NCI-H1092 (cell line): ENCODE data around the gene ZNF414.
A peak's percentile ranks its signal among the peaks of the same experiment; 100 is the strongest.
"Not testable (repeated sequence)": the region's sequence is repeated elsewhere in the genome, so short reads cannot be mapped to it uniquely, and the experiment has no call there.

Experiments
- DNase-seq: peaks from one replicate; lab custom pipeline; 2025; lab: John Stamatoyannopoulos, UW

Gene ZNF414

GRCh38 chr19:8517551-8518442, 3.8 kb upstream of the ZNF414 start:
- DNase-seq: no peak

GRCh38 chr19:8515317-8515716, 1.4 kb upstream of the ZNF414 start:
- DNase-seq: no peak

- not testable (repeated sequence) for DNase-seq
Measured at GRCh38 chr19:8514505-8515009, 590 bp upstream of the ZNF414 start.

GRCh38 chr19:8513036-8513686, 806 bp downstream of the ZNF414 start:
- no peak for DNase-seq

GRCh38 chr19:8512115-8512967, 1.6 kb downstream of the ZNF414 start:
- no peak for DNase-seq

GRCh38 chr19:8511573-8512101, 2.3 kb downstream of the ZNF414 start:
- no peak for DNase-seq

- no peak for DNase-seq
Measured at GRCh38 chr19:8510589-8511115, 3.3 kb downstream of the ZNF414 start.

GRCh38 chr19:8506402-8506957, 7.5 kb downstream of the ZNF414 start:
- peak; percentile 18 for DNase-seq

- peak; percentile 67 for DNase-seq
Measured at GRCh38 chr19:8505680-8506401, 8.1 kb downstream of the ZNF414 start.

GRCh38 chr19:8504919-8505318, 9.0 kb downstream of the ZNF414 start:
- DNase-seq: no peak

- DNase-seq: no peak
Measured at GRCh38 chr19:8504171-8504570, 9.8 kb downstream of the ZNF414 start.

GRCh38 chr19:8503510-8503909, 10.5 kb downstream of the ZNF414 start:
- DNase-seq: no peak

GRCh38 chr19:8501981-8502380, 12.0 kb downstream of the ZNF414 start:
- no peak for DNase-seq

- no peak for DNase-seq
Measured at GRCh38 chr19:8501516-8501915, 12.5 kb downstream of the ZNF414 start.

- DNase-seq: no peak
Measured at GRCh38 chr19:8500158-8500557, 13.8 kb downstream of the ZNF414 start.

- no peak for DNase-seq
Measured at GRCh38 chr19:8499048-8499833, 14.7 kb downstream of the ZNF414 start.

- DNase-seq: no peak
Measured at GRCh38 chr19:8498295-8498694, 15.7 kb downstream of the ZNF414 start.

- no peak for DNase-seq
Measured at GRCh38 chr19:8494158-8494557, 19.8 kb downstream of the ZNF414 start.

GRCh38 chr19:8491574-8491973, 22.4 kb downstream of the ZNF414 start:
- no peak for DNase-seq

- DNase-seq: no peak
Measured at GRCh38 chr19:8490873-8491272, 23.1 kb downstream of the ZNF414 start.
